GM19099 (cell line): ENCODE data around the gene DUOX1.

Source experiments
- POLR2A ChIP-seq: IDR thresholded peaks from 3 replicates; pipeline ENCODE4 v1.6.1; 2011; ENCODE audit warnings: low read depth; ENCODE audit not compliant: insufficient read length; ENCODE audit errors: extremely low read depth

The DUOX1 gene

DNA sequence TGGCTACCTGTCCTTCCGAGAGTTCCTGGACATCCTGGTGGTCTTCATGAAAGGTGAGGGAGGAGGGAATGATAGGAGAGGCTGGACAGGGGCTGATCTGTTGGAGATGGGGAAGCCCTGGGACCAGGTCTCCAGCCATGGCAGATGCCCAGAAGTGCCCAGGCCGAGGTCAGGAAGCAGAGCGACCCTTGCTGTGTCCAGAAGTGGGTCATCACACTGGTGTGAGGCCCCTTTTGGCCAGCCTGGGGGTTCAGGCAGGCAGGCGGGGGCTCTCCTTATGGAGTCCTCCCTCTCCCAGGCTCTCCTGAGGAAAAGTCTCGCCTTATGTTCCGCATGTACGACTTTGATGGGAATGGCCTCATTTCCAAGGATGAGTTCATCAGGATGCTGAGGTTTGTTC lies 17.8 kb downstream of the DUOX1 start:
- TF ChIP-seq POLR2A: no peak

DNA sequence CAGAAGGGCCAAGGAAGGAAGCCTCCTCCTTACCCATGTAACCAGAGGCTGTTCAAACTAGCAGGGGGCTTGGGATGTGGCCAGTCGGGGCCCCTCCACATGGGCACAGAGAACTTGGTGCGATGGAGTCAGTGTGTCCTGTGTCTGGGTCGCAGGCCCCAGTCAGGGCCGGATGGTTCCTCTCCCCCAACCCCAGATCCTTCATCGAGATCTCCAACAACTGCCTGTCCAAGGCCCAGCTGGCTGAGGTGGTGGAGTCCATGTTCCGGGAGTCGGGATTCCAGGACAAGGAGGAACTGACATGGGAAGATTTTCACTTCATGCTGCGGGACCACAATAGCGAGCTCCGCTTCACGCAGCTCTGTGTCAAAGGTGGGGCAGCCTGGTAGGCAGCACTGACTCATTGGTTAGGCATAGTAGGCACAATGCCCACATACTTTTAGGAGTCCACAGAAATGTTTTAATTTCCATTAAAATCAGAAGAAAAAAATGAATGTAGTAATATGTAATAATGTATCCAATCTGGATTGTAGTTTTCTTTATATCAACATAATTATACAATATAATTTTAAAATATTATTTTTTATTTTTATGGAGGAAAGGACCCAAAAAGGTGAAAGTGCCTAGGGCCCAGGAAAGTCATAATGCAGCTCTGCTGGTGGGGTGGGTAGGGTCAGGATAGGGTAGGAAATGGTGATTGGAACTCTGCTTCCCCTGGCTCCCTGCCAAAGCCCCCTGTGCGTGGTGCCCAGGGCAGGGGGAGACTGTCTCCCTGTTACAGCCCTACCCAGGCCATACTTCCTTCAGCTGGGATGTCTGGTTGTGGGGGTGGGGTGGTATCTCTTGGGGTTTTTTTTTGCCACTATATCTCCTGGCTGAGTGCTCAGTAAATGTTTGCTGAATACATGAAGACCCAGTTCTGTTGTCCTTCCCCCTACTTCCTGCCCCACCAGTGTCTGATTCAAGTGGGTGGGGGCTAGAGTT lies 18.6 kb downstream of the DUOX1 start:
- no peak for TF ChIP-seq POLR2A

DNA sequence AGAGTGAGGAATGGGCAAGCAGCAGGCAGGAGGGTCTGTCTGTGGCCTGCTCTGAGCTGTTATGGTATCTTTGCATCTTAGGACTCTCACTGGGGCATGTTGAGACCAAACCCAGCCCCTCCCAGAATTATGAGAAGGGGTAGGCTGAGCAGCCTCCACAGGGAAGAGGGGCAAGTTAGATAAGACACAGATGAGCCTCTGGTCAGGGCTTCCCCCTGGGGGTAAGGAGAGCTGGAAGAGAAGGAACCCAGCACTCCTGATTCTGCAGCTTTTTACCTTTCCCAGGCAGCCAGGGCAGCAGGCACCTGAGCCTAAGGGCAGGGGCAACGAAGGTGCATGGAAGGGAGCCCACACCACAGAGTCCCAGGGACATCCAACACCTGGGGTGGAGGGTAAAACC lies 19.3 kb downstream of the DUOX1 start:
- TF ChIP-seq POLR2A: no peak

DNA sequence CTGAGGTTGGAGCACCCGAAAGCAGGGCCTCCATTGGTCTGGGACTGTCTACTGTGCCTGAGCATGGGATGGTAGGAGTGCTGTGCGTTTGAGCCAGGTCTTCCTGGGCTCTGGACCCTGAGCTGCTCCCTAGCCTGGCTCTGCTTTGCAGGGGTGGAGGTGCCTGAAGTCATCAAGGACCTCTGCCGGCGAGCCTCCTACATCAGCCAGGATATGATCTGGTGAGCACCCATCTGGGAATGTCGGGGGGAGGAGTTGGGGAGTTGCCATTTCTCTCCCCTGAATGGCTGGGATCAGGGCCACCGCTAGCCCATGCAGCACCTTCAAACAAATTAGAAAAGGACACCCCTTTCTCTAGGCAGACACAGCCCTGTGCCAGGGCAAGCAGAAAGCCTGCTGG lies 20.7 kb downstream of the DUOX1 start:
- TF ChIP-seq POLR2A: no peak

DNA sequence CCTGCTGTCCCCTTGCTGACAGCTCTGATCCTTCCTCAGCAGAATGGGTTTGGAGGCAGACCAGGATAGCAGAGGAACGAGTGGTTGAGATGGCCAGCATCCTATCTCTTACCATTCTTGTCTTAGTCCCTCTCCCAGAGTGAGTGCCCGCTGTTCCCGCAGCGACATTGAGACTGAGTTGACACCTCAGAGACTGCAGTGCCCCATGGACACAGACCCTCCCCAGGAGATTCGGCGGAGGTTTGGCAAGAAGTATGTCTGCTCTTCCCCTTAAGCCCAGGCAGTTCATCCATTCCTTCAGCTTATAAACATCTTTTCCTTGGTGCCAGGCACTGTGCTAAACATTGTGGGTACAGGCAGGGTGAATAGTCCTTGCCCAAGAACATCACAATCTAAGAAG lies 21.2 kb downstream of the DUOX1 start:
- no peak for TF ChIP-seq POLR2A

DNA sequence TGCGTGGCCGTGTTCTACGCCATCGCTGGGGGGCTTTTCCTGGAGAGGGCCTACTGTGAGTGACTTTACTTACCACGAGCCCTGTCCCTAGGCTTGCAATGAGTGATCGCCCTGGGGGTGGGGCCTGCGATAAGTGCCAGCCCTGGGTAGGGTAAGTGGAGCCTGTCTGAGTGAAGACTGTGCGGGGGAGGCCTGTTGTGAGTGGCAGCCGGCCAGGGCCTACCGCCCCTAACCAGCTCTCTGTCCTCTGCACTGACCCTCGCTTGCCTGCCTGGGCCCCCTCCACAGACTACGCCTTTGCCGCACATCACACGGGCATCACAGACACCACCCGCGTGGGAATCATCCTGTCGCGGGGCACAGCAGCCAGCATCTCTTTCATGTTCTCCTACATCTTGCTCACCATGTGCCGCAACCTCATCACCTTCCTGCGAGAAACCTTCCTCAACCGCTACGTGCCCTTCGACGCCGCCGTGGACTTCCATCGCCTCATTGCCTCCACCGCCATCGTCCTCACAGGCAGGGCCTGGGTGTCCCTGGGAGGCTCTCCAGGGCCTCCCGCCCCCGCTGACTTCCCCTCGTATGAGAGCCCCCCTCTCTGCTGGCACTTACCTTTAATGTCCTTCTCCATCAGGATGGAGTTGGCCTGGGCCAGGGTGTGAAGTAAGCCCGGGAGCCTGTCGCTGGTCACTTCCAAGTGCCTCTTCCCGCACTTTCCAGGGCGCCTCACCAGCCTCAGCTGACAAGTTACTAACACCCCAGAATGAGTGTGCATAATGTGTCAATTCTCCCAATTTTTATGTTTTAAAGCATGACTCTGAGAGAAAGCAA lies 22.4 kb downstream of the DUOX1 start:
- no peak for TF ChIP-seq POLR2A

DNA sequence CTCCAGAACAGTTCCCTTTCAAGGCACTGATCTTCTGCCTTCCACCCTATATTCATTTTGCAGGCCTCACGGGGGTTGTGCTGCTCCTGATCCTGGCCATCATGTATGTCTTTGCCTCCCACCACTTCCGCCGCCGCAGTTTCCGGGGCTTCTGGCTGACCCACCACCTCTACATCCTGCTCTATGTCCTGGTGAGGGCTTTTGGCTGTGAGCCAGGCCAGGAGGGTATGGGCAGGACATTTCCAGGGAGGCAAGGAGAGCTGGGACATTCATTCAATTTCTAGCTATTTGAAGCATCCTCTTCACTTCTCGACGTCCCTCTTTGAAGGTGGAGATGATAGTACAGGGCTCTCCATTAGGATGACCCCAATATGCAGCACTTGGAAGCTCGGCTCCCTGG lies 25.9 kb downstream of the DUOX1 start:
- TF ChIP-seq POLR2A: no peak

DNA sequence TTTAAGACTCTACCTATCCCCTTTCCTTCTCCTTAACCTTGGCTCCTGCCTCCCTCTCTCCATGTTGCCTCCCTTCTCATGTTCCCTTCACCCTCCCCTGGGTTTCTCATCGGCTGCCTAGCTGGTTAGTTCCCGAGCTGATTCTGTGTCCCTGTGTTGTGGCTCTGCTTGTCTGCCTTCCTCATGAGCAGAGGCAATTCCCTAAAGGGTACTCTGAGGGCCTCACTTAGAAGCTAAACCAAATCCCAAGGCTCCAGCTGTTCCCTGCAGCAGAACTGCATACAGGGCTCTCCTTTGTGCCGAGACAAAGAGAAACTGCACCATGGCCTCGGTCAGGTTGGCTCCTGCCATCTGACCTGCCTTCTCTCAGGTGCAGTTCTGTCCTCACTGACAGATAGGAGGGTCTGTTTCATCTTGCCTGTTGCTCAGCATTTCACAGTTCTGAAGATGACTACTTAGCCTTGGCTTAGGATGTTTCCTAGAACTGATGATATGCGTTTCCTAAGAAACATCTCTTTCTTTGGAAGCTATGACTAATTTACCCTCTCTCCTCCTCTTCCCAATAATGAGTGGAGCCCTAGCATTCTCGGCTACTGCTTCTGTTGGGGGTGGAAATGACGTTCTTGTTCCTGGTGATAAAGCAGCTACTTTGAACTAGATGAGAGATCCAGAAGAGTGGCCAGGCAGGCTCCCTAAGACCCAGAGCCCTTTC lies 27.1 kb downstream of the DUOX1 start:
- no peak for TF ChIP-seq POLR2A

DNA sequence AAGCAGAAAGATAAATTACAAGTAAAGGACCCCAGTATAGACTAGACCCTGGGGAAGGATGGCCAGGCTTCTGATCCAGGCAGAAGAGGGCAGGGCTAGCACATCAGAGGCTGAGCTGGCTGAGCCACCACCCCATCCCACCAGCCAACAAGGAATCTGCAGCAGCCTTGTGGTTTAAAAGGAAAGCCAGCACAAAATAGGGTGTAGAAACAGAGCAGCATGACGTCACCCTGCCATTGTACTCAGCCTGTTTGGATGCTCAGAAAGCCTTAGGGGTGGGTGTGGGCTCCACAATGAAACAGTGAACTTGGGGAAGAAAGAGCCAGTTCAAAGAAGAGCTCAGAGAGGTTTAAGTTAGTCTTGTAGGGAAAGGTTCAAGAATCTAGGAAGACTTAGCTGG lies 28.2 kb downstream of the DUOX1 start:
- TF ChIP-seq POLR2A: no peak

DNA sequence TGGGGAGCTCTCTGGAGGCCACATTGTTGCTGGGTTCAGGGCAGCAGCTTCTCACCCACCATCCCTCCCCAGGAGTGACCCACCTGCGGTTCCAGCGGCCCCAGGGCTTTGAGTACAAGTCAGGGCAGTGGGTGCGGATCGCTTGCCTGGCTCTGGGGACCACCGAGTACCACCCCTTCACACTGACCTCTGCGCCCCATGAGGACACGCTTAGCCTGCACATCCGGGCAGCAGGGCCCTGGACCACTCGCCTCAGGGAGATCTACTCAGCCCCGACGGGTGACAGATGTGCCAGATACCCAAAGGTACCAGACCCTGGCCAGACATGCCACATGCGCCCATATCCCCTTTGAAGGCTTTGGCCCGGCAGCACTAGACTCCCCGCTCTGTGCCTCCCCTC lies 31.9 kb downstream of the DUOX1 start:
- no peak for TF ChIP-seq POLR2A

DNA sequence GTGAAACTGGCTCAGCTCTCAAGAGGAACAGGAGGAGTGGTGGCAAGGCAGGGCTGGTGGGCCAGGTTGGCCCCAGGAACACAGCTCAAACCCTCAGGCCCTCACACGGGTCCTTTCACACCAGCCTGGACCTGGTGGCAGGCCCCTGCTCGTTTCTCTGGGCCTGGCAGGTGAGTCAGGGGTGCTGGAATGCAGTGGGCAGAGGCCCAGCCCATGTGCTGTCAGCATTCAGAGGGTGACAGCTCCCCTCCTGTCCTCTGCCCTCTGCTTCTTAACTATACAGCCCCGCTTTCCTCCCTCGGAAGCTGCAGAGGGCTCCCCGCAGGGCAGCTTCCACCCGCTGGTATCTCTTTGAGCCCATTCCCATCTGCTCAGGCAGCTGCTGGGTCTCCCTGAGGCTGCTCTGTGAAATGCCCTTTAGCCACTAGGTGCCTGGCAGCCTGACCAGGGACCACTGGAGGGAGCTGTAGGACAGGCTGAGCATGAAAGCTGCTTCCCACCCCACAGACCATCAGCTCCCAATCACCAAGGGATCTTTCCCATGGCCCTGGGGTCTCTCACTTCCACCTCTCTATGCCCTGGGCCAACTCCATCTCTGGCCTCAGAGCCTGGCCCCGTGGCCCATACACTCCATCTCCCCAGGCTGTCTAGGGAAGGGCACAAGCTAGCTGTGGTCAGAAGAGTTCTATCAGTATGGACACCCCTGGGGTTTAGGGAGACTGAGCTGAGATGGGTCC lies 33.1 kb downstream of the DUOX1 start:
- no peak for TF ChIP-seq POLR2A

DNA sequence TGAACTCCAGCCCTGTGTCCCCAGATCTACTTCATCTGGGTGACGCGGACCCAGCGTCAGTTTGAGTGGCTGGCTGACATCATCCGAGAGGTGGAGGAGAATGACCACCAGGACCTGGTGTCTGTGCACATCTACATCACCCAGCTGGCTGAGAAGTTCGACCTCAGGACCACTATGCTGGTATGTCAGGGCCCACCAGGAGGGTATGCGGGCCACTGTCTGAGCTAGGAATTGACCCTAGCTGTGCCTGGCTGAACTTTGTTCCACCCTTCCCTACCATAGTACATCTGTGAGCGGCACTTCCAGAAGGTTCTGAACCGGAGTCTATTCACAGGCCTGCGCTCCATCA lies 33.7 kb downstream of the DUOX1 start:
- no peak for TF ChIP-seq POLR2A

DNA sequence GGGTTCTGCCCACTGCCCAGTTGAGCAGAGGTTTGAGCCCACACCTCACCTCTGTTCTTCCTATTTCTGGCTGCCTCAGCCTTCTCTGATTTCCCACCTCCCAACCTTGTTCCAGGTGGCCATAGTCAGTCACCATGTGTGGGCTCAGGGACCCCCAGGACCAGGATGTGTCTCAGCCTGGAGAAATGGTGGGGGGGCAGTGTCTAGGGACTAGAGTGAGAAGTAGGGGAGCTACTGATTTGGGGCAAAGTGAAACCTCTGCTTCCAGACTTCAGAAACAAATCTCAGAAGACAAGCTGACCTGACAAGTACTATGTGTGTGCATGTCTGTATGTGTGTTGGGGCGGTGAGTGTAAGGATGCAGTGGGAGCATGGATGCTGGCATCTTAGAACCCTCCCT lies 35.1 kb downstream of the DUOX1 start:
- TF ChIP-seq POLR2A: no peak

DNA sequence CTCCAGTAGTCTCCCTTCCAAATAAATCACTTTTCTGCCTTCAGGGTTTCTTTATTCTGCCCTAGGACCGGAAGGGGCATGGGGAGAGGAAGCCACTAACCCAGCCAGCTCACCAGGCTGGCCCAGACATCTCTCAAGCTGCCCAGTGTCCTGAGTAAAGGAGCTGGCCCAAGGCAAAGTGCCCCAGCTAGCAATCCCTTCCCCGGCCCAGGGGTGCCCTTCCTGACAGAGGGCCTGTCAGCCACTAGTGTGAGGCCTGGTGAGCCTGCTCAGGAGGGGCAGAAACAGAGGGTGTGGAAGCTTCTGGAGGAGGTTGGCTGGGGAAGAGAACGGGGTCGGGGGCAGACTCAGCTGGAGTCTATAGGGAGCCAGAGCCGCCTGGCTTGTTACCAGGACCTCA lies 35.7 kb downstream of the DUOX1 start:
- no peak for TF ChIP-seq POLR2A
